Stimulated activated CD4-positive, alpha-beta T cell treated with anti-CD3 and anti-CD28 coated beads, Interleukin-1b, Interleukin-23, amount 100 ng/mL, for 24 hours (primary cell): ENCODE measurements around the gene KCTD5.
"Not testable (repeated sequence)": the region's sequence is repeated elsewhere in the genome, so short reads cannot be mapped to it uniquely, and the experiment has no call there.

ENCODE experiments used
- DNase-seq, 4 experiments: peaks; one replicate each; pipeline ENCODE4 v3.0.0-alpha.2; 2020; ENCODE audit warnings: low read depth in 4 of 4, low spot score in 1 of 4

KCTD5 gene

GRCh38 chr16:2721634-2722173, 39.4 kb downstream of the KCTD5 start:
- not testable (repeated sequence) for DNase-seq

- no peak for DNase-seq
Observed at GRCh38 chr16:2724088-2724676, 41.9 kb downstream of the KCTD5 start.

DNA sequence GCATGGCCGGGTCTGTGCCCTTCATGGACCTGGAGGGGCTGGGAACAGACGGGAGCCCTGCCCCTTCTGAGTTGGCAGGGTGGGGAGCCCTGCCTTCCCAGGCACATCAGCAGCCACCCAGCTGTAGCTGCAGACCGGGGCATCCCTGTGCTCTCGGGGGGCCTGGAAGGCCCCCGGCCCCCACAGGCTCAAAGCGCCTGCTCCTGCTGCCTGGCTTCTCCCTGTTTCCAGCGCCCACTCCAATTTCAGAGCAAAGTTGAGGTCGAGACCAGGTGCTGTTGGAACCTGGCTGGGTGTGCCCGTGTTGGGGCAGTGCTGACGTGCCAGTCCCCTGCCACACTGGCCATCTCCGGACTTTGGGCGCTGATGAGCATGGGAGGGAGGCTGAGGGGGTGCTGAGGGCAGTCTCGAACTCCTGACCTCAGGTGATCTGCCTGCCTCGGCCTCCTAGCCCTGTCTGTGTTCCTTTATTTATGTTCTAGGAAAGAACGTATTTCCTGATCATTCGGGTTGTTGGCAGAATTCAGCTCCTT, 42.6 kb downstream of the KCTD5 start:
- DNase-seq: no peak

GRCh38 chr16:2726923-2727322, 44.6 kb downstream of the KCTD5 start:
- DNase-seq: no peak

GRCh38 chr16:2728034-2728433, 45.7 kb downstream of the KCTD5 start:
- DNase-seq: no peak

DNA sequence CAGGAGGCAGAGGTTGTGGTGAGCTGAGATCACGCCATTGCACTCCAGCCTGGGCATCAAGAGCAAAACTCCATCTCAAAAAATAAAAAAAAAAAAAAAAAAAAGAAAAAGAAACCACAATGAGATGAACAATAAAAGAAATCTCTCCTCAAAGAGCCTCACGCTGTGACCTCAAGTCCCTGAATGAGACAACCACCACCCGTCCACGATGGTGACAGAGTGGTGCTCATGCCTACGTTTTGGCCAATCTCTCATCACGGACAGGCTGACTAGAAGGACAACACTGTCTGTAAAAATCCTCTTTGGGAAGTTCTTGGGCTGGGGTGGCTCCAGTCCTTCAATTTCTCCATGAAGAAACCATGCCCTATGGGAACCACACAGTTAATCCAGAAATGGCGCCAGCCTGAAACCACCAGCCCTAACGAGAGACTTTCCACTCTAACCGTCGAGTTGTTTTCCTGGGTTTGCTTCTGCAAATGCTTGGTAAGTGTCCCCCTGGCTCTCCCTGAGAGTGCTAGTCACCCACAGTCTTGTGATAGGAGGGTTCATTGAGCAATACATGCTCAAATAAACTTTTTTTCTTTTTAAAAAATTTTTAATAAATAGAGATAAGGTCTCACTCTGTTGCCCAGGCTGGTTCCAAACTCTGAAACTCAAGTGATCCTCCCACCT, 52.7 kb downstream of the KCTD5 start:
- DNase-seq: no peak

DNA sequence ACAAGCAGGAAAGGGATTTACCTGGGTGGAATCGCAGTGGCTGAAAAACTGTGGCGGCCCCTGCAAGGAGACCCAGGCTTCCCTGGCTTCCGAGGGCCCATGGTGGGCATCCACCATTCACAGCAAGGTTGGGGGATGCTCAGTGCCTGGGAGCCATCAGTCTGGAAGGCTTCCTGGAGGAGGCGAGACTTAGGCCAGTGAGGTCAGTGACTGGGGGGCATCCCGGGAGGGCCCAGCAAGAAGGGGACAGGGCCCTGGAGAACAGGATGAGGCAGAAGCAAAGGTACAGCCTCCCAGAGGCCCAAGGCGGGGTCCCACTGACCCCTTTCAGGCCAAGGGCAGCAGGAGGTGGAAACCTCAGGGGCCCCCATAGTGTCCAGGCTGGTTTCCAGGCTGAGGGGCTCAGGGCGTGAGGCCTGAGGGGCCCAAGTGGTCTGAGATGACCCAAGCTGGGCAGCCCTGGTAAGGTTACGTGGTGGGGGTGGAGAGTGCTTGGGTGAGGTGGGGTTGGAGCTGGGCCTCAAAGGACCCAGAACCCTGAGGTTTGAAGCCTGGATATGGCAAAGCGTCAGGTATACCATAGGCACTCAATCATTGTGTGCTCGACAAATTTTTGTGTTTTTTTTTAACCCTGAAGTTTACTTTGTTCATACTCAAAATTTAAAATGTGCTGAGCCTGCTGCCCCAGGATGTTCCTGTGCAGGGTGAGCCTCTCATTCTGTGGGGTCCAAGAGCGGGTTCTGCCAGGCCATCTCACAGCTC, 54.3 kb downstream of the KCTD5 start:
- DNase-seq: no peak

DNA sequence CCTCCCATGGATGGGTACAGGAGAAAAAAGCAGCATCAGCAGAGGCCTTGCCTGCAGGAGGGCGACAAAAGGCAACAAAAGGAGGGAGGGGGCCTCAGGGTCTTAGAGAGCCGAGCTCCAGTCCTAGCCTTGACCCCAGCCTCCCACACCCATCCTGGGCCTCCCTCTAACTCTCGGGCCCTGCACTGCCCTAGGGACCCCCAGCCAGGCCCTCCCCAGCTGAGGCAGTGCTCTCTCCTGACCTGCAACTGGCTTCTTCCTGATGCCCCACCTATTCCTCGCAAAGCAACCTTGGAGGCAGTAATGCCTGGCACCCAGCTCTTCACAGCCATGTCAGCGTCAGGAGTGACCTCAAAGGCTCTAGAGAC, 54.9 kb downstream of the KCTD5 start:
- DNase-seq: no peak

- DNase-seq: no peak
Observed at GRCh38 chr16:2737895-2738418, 55.6 kb downstream of the KCTD5 start.

GRCh38 chr16:2738615-2739014, 56.3 kb downstream of the KCTD5 start:
- DNase-seq: no peak

DNA sequence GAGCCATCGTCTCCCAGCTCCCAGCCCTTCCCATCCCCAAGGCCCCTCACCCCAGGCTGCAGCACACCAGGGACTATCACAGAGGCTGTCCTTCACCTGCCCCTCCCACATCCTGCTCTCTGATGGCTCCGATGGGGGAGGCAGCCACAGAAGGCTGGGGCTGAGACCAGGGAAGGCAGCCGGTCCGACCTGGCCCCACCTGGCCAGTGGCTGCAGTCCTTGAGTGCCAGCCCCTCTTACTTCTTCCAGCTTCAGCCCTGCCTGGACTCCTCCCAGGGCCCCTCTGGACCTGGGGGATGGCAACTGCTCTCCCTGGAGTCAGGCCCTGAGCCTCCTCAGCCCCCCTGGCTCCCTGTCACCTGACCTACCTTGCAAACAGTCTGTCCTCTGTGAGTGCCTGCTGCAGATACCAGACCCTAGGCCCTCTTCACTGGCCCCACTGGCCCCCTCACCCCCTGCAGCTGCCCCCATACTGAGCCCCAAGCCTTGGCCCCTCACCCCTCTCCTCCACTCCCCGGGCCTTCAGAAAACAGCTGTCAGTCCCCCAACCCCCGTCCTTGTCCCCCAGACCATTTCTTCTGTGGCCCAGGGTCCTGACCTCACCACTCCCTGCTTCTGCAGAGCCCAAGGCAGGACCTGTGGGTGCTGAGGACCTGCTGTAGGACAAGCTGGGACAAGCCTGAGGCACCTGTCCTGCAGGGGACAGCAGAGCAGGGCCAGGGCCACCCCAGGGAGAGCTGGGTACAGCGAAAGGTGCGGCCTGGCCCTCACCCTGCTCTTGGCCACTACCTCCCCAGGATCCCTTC, 57.5 kb downstream of the KCTD5 start:
- DNase-seq: no peak

DNA sequence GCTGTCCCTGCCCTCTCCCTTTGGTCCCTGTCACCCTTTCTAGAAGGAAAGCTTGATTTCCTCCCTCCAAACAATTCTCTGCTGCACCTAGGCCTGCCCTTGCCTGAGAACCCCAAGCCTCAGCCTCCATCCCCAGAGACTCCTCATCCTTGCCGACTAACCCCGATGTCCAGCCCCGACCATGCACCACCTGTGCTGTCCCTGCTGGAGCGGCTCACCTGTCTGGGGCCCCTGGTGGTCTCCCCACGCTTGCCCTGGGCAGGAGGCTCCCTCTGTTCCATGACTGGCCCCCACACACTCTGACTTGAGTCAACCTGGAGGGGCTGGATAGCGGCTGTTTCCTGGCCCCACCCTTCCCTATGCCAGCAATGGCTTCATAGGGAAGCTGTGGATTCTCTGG, 58.2 kb downstream of the KCTD5 start:
- DNase-seq: no peak

GRCh38 chr16:2741168-2741567, 58.8 kb downstream of the KCTD5 start:
- DNase-seq: no peak

DNA sequence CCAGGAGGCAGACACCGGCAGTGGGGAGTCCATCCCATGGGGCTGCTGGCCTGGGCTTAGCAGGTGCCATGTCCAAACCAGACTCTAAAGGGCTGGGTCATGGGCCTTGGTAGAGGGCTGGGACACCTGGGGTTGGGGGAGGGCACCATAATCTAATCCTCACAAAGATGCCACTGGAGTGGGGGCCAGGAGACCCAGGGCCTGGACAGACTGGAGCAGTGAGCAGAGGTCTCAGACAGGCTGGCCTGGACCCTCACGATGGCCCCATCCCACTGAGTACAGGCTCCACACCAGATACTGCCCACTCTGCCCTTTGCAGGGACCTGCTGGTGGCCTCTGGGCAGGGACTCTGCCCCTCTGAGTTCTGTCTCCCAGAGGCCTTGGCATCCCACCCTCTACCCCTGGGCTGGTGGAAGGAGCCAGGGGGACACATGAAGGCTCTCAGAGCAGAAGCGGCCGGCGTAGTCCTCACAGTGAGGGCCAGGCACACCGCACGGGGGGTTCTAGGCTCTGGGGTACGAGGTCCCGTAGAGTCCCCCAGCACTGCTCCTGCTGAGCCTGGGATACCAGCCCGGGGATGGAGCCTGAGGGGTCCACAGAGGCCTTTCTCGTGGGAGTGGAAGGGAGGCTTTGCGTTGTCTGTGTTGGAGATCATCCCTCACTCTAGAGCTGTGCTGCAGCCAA, 60.1 kb downstream of the KCTD5 start:
- no peak for DNase-seq

DNA sequence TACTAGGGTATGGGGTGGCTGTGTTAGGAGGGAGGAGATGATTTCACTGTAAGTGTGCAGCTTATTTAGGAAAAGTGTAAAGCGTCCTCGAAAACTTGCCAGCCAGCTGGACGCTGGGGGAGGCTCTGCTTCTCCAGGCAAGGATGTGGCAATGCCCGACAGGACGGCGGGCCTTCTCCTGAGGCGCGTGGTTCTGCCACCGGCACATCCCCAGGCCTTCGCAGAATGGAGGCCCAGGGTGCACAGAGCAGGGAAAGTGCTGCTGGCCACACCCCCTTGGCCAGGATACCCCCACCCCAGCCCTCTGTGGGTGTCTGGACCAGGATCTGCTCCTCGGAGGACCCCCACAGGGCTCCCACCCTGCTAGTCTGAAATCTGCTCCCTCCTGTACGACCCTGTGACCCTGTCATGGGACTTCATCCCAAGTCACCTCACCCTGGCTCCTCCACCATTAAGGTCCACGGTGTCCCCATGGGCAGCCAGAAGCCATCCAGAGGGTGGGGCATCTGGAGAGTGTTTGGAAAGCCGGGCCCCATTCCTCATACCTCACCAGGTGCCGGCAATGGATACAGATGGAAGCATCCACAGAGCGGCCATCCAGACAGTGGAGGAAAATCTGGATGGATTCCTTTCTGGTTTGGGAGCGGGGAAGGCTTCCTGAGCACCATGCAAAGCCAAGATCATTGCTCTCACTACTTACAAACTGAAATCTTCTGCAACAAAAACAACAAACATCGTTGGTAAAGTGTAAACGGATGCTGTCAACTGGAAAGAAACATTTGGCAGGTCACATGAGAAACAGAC, 60.9 kb downstream of the KCTD5 start:
- no peak for DNase-seq

- DNase-seq: no peak
Observed at GRCh38 chr16:2744711-2745110, 62.4 kb downstream of the KCTD5 start.

- DNase-seq: no peak
Observed at GRCh38 chr16:2745116-2745890, 63.0 kb downstream of the KCTD5 start.

DNA sequence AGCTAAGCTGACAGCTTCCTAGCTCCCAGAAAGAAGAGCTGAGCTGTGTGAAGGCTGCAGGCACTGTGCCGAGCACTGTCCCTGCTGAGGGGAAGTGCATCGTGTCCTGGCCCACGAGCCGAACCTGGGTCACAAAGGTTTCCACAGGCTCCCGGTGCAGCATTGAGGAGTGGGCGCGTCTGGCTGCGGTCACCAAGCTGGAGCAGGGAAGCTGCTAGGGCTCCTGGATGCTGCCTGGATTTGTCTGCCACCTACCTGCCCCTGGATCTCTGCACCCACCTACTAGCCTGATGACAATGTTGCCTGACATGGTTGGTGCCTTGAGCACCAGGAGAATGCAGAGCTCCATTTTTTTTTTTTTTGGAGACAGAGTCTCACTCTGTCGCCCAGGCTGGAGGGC, 63.6 kb downstream of the KCTD5 start:
- no peak for DNase-seq
